ENCODE measurements around the gene GNB1L.

Gene GNB1L

GRCh38 chr22:19788661-19789225, 65.9 kb downstream of the GNB1L start:
- no peak overlapping the region for H3K4me3 ChIP-seq (replicated peaks; ENCODE audit: low read depth, low read length)
- no peak for DNase-seq (ENCODE audit: extremely low read depth, insufficient read length)
- TF ChIP-seq, protein P1, sequence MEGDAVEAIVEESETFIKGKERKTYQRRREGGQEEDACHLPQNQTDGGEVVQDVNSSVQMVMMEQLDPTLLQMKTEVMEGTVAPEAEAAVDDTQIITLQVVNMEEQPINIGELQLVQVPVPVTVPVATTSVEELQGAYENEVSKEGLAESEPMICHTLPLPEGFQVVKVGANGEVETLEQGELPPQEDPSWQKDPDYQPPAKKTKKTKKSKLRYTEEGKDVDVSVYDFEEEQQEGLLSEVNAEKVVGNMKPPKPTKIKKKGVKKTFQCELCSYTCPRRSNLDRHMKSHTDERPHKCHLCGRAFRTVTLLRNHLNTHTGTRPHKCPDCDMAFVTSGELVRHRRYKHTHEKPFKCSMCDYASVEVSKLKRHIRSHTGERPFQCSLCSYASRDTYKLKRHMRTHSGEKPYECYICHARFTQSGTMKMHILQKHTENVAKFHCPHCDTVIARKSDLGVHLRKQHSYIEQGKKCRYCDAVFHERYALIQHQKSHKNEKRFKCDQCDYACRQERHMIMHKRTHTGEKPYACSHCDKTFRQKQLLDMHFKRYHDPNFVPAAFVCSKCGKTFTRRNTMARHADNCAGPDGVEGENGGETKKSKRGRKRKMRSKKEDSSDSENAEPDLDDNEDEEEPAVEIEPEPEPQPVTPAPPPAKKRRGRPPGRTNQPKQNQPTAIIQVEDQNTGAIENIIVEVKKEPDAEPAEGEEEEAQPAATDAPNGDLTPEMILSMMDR (IDR thresholded peaks at IDR 0.05; ENCODE audit: insufficient read depth, low read length, poor library complexity, severe bottlenecking): no peak
- no peaks in the 10 kb centered on the region; the same call in 1 of the 2 replicates for H3K36me3 ChIP-seq (ENCODE audit: control insufficient read depth, insufficient read depth, low read length)
- no peaks in the 10 kb centered on the region for H3K27me3 ChIP-seq (replicated peaks; ENCODE audit: control insufficient read depth, insufficient read depth, low read length)

DNA sequence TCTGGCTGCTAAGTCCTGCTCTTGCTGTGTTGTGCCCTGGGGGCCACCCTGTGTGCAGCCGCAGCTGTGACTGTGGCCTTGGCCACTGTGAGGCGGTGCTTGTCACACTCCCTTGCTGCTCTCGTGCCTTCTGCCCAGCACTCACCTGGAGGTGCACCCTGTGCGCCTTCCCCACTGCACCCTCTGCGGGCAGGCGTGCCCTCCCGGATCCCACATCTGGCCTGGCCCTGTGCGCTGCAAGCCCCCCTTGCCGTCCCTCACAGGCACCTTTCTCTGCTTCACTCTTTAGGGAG, 66.9 kb downstream of the GNB1L start:
- Histone ChIP-seq H3K4me3 (replicated peaks; ENCODE audit: low read depth, low read length) (no peak overlapping the region), H3K36me3 (ENCODE audit: control insufficient read depth, insufficient read depth, low read length) (no peaks in the 10 kb centered on the region; the same call in 1 of the 2 replicates), H3K27me3 (replicated peaks; ENCODE audit: control insufficient read depth, insufficient read depth, low read length) (no peaks in the 10 kb centered on the region)
- TF ChIP-seq, protein P1 (IDR thresholded peaks at IDR 0.05; ENCODE audit: insufficient read depth, low read length, poor library complexity, severe bottlenecking): no peak
- no peak for DNase-seq (ENCODE audit: extremely low read depth, insufficient read length)

- no peak overlapping the region for H3K4me3 ChIP-seq (replicated peaks; ENCODE audit: low read depth, low read length)
- TF ChIP-seq, protein P1 (IDR thresholded peaks at IDR 0.05; ENCODE audit: insufficient read depth, low read length, poor library complexity, severe bottlenecking): no peak
- no peaks in the 10 kb centered on the region for H3K27me3 ChIP-seq (replicated peaks; ENCODE audit: control insufficient read depth, insufficient read depth, low read length)
- DNase-seq (ENCODE audit: extremely low read depth, insufficient read length): no peak
- no peaks in the 10 kb centered on the region; the same call in 1 of the 2 replicates for H3K36me3 ChIP-seq (ENCODE audit: control insufficient read depth, insufficient read depth, low read length)
Observed at GRCh38 chr22:19786959-19787848, 67.5 kb downstream of the GNB1L start.

GRCh38 chr22:19786264-19786585, 68.4 kb downstream of the GNB1L start:
- Histone ChIP-seq H3K36me3 (ENCODE audit: control insufficient read depth, insufficient read depth, low read length) (no peaks in the 10 kb centered on the region; the same call in 1 of the 2 replicates), H3K27me3 (replicated peaks; ENCODE audit: control insufficient read depth, insufficient read depth, low read length) (no peaks in the 10 kb centered on the region), H3K4me3 (replicated peaks; ENCODE audit: low read depth, low read length) (no peak overlapping the region)
- TF ChIP-seq, protein P1 (IDR thresholded peaks at IDR 0.05; ENCODE audit: insufficient read depth, low read length, poor library complexity, severe bottlenecking): no peak
- no peak for DNase-seq (ENCODE audit: extremely low read depth, insufficient read length)

DNA sequence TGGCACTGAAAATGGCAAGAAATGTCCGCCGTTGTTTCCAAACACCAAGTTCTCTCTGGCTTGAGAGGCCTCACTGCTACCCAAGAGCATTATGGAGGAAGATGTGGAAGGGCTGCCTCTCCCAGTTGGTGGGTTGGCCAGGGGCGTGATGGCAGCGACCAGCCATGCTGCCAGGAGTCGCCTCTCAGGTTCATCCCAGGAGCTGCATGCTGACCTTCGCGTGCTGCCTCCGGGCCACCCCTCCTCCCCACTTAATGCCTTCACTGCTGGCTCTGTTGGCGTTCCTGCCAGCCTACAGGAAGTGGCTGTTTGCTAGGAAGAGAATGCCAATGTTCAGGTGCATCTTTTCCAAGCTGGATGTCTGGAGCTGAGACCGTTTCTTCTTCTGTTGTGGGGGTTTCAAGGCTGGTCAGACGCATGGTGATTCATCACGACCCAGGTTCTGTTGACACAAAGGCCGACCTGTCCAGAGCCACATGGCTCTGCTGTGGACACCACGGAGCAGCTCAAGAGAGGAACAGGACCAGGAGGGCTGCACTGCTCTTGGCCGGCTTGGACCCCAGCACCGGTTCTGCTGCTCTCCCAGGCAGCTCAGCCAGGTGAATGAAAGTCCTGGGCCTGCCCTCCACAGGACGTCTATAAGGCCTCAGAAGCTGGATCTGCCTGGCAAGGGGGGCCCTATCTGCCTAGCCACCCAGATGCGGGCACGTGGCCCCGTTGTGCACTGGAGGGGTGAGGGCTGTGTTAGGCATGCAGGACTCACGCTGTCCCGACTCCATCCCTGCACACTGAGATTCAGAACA, 69.0 kb downstream of the GNB1L start:
- no peak for DNase-seq (ENCODE audit: extremely low read depth, insufficient read length)
- Histone ChIP-seq H3K27me3 (replicated peaks; ENCODE audit: control insufficient read depth, insufficient read depth, low read length) (no peaks in the 10 kb centered on the region), H3K36me3 (ENCODE audit: control insufficient read depth, insufficient read depth, low read length) (no peaks in the 10 kb centered on the region; the same call in 1 of the 2 replicates), H3K4me3 (replicated peaks; ENCODE audit: low read depth, low read length) (no peak overlapping the region)
- TF ChIP-seq, protein P1 (IDR thresholded peaks at IDR 0.05; ENCODE audit: insufficient read depth, low read length, poor library complexity, severe bottlenecking): no peak
